Right atrium auricular region (tissue), 2 donors: ENCODE results near the gene CD151. TPM values are rescaled to one million over a fixed set of nuclear protein-coding genes. Genes with fewer than 3 reads are reported as not detected.

Source experiments
- DNase-seq: peaks from one replicate; pipeline ENCODE4 v3.0.0-alpha.2; 2019; ENCODE audit warnings: low spot score
- H3K27ac ChIP-seq, 2 donors: fragments of 200-600 bp; sonication (generic); 1 replicate in 1 of 2; 2 replicates in 1 of 2; pipeline ENCODE4 v1.5.1; 2016 to 2019
- H3K27me3 ChIP-seq, 2 donors: fragments of 200-600 bp; sonication (generic); one replicate each; pipeline versions ENCODE4 v1.5.1 to v1.6.0; 2017 to 2019
- H3K36me3 ChIP-seq: fragments of 200-600 bp; sonication (generic); one replicate; pipeline ENCODE4 v1.5.1; 2016
- H3K4me1 ChIP-seq, 2 donors: fragments of 200-600 bp; sonication (generic); one replicate each; pipeline versions ENCODE4 v1.5.1 to v1.6.0; 2017 to 2019
- H3K4me3 ChIP-seq, 2 donors: fragments of 200-600 bp; sonication (generic); 1 replicate in 1 of 2; 2 replicates in 1 of 2; pipeline ENCODE4 v1.5.1; 2017 to 2019; ENCODE audit warnings: mild to moderate bottlenecking in 1 of 2, moderate library complexity in 1 of 2
- H3K9me3 ChIP-seq, 2 donors: fragments of 200-600 bp; sonication (generic); one replicate each; pipeline ENCODE4 v1.5.1; 2019
- CTCF ChIP-seq, 2 donors: fragments of 200-600 bp; sonication (generic); IDR thresholded peaks; one replicate each; pipeline ENCODE4 v1.5.1; 2019; ENCODE audit warnings: antibody characterized with exemption in 2 of 2
- total RNA-seq, 2 donors: library from RNA; depleted of rRNA; stranded (reverse); fragments of >200 nt; gene quantifications; one replicate each; pipeline ENCODE4 v1.1.0, GENCODE V29; 2016

Gene CD151
- total RNA-seq, 2 donors from 2014 or later: 322 to 710 TPM

GRCh38 chr11:837189-837989 is 4.6 kb downstream of the CD151 start:
- H3K9me3 ChIP-seq: no peaks in the 10 kb centered on the region
- no peak for DNase-seq
- peak overlapping the region in 1 of 2 donors; percentile 19 for H3K27ac ChIP-seq
- peaks cover 51% of the 10 kb centered on the region for H3K36me3 ChIP-seq
- TF ChIP-seq CTCF (IDR thresholded peaks at IDR 0.05): no peak
- peaks cover 0 to 81% of the 10 kb centered on the region in 2 donors for H3K4me1 ChIP-seq
- H3K27me3 ChIP-seq: no peaks in the 10 kb centered on the region
- no peak overlapping the region for H3K4me3 ChIP-seq

GRCh38 chr11:837990-838307 is 5.2 kb downstream of the CD151 start:
- no peak for TF ChIP-seq CTCF (IDR thresholded peaks at IDR 0.05)
- no peak overlapping the region for H3K27ac ChIP-seq
- peaks cover 0 to 79% of the 10 kb centered on the region in 2 donors for H3K4me1 ChIP-seq
- H3K4me3 ChIP-seq: no peak overlapping the region
- peaks cover 51% of the 10 kb centered on the region for H3K36me3 ChIP-seq
- DNase-seq: no peak
- H3K27me3 ChIP-seq: no peaks in the 10 kb centered on the region
- H3K9me3 ChIP-seq: no peaks in the 10 kb centered on the region

GRCh38 chr11:838441-839279 is 5.9 kb downstream of the CD151 start:
- no peaks in the 10 kb centered on the region for H3K27me3 ChIP-seq
- H3K36me3 ChIP-seq: peaks cover 51% of the 10 kb centered on the region
- no peak overlapping the region for H3K4me3 ChIP-seq
- peak in 1 of 2 donors; percentile 14 for TF ChIP-seq CTCF (IDR thresholded peaks at IDR 0.05)
- no peaks in the 10 kb centered on the region for H3K9me3 ChIP-seq
- DNase-seq: no peak
- H3K27ac ChIP-seq: peak overlapping the region in 1 of 2 donors; percentile 57
- H3K4me1 ChIP-seq: peaks cover 0 to 81% of the 10 kb centered on the region in 2 donors

- Histone ChIP-seq H3K4me1 (peaks cover 0 to 81% of the 10 kb centered on the region in 2 donors), H3K27ac (peak overlapping the region in 1 of 2 donors; percentile 57), H3K4me3 (no peak overlapping the region), H3K27me3 (no peaks in the 10 kb centered on the region), H3K9me3 (no peaks in the 10 kb centered on the region), H3K36me3 (peaks cover 51% of the 10 kb centered on the region)
- TF ChIP-seq CTCF (IDR thresholded peaks at IDR 0.05): no peak
- no peak for DNase-seq
These were observed 6.5 kb downstream of the CD151 start for GRCh38 chr11:839280-839623.

GRCh38 chr11:839875-840617 is 7.3 kb downstream of the CD151 start:
- Histone ChIP-seq H3K27ac (no peak overlapping the region), H3K9me3 (no peaks in the 10 kb centered on the region), H3K4me3 (no peak overlapping the region), H3K4me1 (peaks cover 0 to 81% of the 10 kb centered on the region in 2 donors), H3K36me3 (peaks cover 51% of the 10 kb centered on the region), H3K27me3 (no peaks in the 10 kb centered on the region)
- no peak for DNase-seq
- TF ChIP-seq CTCF (IDR thresholded peaks at IDR 0.05): no peak
